ENCODE results near the gene ATN1. TPM values are rescaled to one million over a fixed set of nuclear protein-coding genes. Genes with fewer than 3 reads are reported as not detected.

The ATN1 gene
- total and polyA plus RNA-seq, 9 of the 15 experiments (the other 6 are each of a cell fraction or from before 2014, with no cell fraction given) = 0.15 to 49.8 (median 2.7) TPM

GRCh38 chr12:6891646-6892001 is 36.1 kb upstream of the ATN1 start:
- WGBS (ENCODE audit: insufficient coverage, low coverage, missing lambda C conversion rate) = 53% methylated on average over 5 of the region's 5 CpGs
- Histone ChIP-seq H3K79me2 (ENCODE audit: control insufficient read depth, insufficient read depth, low read length) (0 out of 3 replicates have a peak, but pooled peaks cover 2% of the 10 kb centered on the region), H4K20me1 (replicated peaks; ENCODE audit: control insufficient read depth, insufficient read depth, low read length) (no peaks in the 10 kb centered on the region), H3K9ac (ENCODE audit: insufficient read depth in 1 of 2, low read depth in 2 of 2, low read length in 2 of 2) (peak overlapping the region; percentile 79 to 90), H3K9me1 (ENCODE audit: control insufficient read depth, insufficient read depth, low read length) (no peaks in the 10 kb centered on the region), H3K9me3 (replicated peaks; ENCODE audit: control insufficient read depth, insufficient read depth, low read depth, low read length) (no peaks in the 10 kb centered on the region), H3K36me3 (ENCODE audit: control insufficient read depth, insufficient read depth, low read length) (no peaks in the 10 kb centered on the region), H3K27me3 (ENCODE audit: control insufficient read depth in 2 of 2, insufficient read depth in 2 of 2, low read length in 2 of 2) (no peaks in the 10 kb centered on the region), H3K4me1 (replicated peaks in 1 of 2; ENCODE audit: control insufficient read depth in 2 of 2, insufficient read depth in 2 of 2, low read length in 2 of 2) (peaks cover 12 to 19% of the 10 kb centered on the region in 2 experiments; a peak in 4 of 5 replicates), H3K4me2 (ENCODE audit: insufficient read depth, low read length) (peak overlapping the region; percentile 65), H3K4me3 (peak overlapping the region; percentile 42), H3K27ac (ENCODE audit: extremely low read depth, low read depth, low read length) (peak overlapping the region; percentile 72), H2AFZ (ENCODE audit: low read depth, low read length) (peak overlapping the region; percentile 92)
- BruUV-seq (replicated peaks) = TSS peak; percentile 83
- ChIA-PET POLR2A (interaction anchor here (0.6 to 1.8 kb wide), 11 partner anchors 9 to 334 kb away, joined by 3 to 18 read pairs (median 5); partner anchors contain the start of genes C12orf57, CDCA3, RNU7-1 and SPSB2), CTCF (ENCODE audit: low intra/inter-chr PET ratio) (no interaction called here)
- in situ Hi-C loops (cut with MboI) = no loop called here
- peak; percentile 34 for ATAC-seq
- no peak for FAIRE-seq
- intact Hi-C loops (cut with micrococcal nuclease) = loop anchor here (2.0 kb wide), 1 partner anchor 19 kb away; the partner anchor contains the start of gene SPSB2
- no peak for DNase-seq (ENCODE audit: extremely low read depth in 1 of 4, low spot score in 3 of 4)
- no peak for TF ChIP-seq ARHGAP35 (IDR thresholded peaks at IDR 0.05; ENCODE audit: partially characterized antibody)
- TF ChIP-seq PHF21A (IDR thresholded peaks at IDR 0.05; ENCODE audit: borderline replicate concordance, low read depth) = no peak
- TF ChIP-seq NBN (IDR thresholded peaks at IDR 0.05; ENCODE audit: low read depth) = no peak
- no peak for TF ChIP-seq UBTF (IDR thresholded peaks at IDR 0.05; ENCODE audit: borderline replicate concordance in 1 of 2, low read depth in 2 of 2, low read length in 2 of 2)
- TF ChIP-seq USF1 (CRISPR knock-in tag; IDR thresholded peaks at IDR 0.05) = no peak
- no peak for TF ChIP-seq LCOR (CRISPR knock-in tag; IDR thresholded peaks at IDR 0.05)
- 0 out of 4 replicates have a peak, but pooled peaks of 1 of the 2 experiments have one; percentile 8 for TF ChIP-seq FOXK2 (conservative IDR thresholded peaks at IDR 0.05 in 1 of 2, IDR thresholded peaks at IDR 0.05 in 1 of 2; ENCODE audit: low read depth in 2 of 2)
- no peak for TF ChIP-seq ZNF146 (CRISPR knock-in tag; IDR thresholded peaks at IDR 0.05; ENCODE audit: unreplicated experiment)
- TF ChIP-seq ZNF766 (CRISPR knock-in tag; conservative IDR thresholded peaks at IDR 0.05) = 0 out of 2 replicates have a peak, but pooled peaks have one; percentile 22
- no peak for TF ChIP-seq ZNF512 (tag; IDR thresholded peaks at IDR 0.05)
- TF ChIP-seq, protein P1, sequence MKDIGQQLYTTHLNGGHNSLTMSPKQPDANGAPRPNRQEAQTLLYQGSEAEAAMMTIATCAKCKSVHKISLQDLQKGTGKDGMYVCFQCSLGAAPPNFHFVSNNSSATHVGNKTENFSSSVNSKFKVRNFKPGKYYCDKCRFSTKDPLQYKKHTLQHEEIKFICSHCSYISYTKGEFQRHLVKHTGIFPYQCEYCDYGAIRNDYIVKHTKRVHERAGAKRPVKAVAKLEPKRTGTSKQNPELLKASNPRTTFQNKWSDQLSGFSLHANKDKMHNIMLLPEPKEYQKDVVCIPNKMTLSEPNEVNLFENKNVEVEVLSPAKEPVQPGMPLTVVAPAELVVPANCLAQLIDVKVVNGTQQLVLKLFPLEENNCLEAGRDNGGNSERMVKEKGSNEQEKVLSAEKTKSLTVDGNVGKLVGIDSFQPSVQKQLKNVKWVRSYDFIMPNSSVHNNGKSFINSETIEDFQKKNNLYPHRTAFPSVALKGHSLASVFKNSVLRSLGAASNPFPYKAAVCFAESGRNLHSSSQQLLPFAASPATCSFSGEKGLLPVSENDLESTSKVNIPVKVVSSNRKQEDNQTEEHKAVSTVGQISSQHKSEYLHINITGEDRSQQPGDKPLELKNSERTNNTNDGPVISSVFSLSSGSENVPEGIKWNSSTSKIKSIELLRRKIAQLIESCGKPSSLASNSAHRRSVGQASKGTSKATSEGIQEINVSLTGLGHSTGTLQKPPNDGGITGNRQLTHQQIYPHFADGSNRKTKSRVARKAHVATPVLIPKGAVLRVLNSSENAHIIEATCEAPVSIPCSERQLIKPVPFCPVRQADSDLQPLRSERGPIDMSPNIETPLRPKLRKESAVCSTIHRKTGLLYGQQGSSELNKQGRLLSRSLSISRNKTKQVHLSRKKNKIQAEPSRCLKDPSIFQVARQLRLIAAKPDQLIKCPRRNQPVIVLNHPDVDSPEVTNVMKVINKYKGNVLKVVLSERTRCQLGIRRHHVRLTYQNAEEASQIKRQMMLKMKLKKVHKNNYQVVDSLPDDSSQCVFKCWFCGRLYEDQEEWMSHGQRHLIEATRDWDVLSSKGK (CRISPR knock-in tag; IDR thresholded peaks at IDR 0.05) = no peak
- no peak for TF ChIP-seq FOXP1 (CRISPR knock-in tag; IDR thresholded peaks at IDR 0.05)
- TF ChIP-seq RUNX1 (IDR thresholded peaks at IDR 0.05; ENCODE audit: low read depth) = no peak
- TF ChIP-seq NR4A1 (CRISPR knock-in tag; IDR thresholded peaks at IDR 0.05) = no peak
- no peak for TF ChIP-seq NR4A1 (tag; IDR thresholded peaks at IDR 0.05)

Measured in K562 (cell line).